T-helper 22 cell (primary cell): Measurements from ENCODE around the gene SEMG1.

ENCODE experiments used
- DNase-seq: peaks from one replicate; pipeline ENCODE4 v3.0.0-alpha.2; 2020; ENCODE audit warnings: low read depth

SEMG1 gene

GRCh38 chr20:45221076-45221475, 14.2 kb downstream of the SEMG1 start, which contains the start of gene SEMG2:
TSS of gene SEMG2 (plus strand) at chr20:45221373. CDS start at chr20:45221390, 17 bp downstream.
- no peak for DNase-seq

- DNase-seq = no peak
Observed at GRCh38 chr20:45223136-45223535, 16.3 kb downstream of the SEMG1 start.

GRCh38 chr20:45226287-45226686, 19.5 kb downstream of the SEMG1 start:
- DNase-seq = no peak

GRCh38 chr20:45229264-45230056, 22.6 kb downstream of the SEMG1 start:
- DNase-seq = no peak

GRCh38 chr20:45230631-45231030, 23.8 kb downstream of the SEMG1 start:
- no peak for DNase-seq

GRCh38 chr20:45235995-45236394, 29.2 kb downstream of the SEMG1 start:
- DNase-seq = no peak

GRCh38 chr20:45238139-45238538, 31.3 kb downstream of the SEMG1 start:
- no peak for DNase-seq

GRCh38 chr20:45246109-45246508, 39.3 kb downstream of the SEMG1 start:
- no peak for DNase-seq

GRCh38 chr20:45247865-45248264, 41.0 kb downstream of the SEMG1 start:
- no peak for DNase-seq

GRCh38 chr20:45248609-45249008, 41.8 kb downstream of the SEMG1 start:
- no peak for DNase-seq

- no peak for DNase-seq
Observed at GRCh38 chr20:45251884-45252560, 45.2 kb downstream of the SEMG1 start.

- DNase-seq = no peak
Observed at GRCh38 chr20:45253261-45253660, 46.4 kb downstream of the SEMG1 start.

- DNase-seq = no peak
Observed at GRCh38 chr20:45254383-45255262, 47.8 kb downstream of the SEMG1 start, which contains the start of gene SLPI. TSS of gene SLPI (minus strand) at chr20:45254564. CDS start at chr20:45254543, 21 bp downstream.

- no peak for DNase-seq
Observed at GRCh38 chr20:45257161-45257560, 50.3 kb downstream of the SEMG1 start.

- no peak for DNase-seq
Observed at GRCh38 chr20:45257711-45258110, 50.9 kb downstream of the SEMG1 start.

GRCh38 chr20:45258259-45258658, 51.4 kb downstream of the SEMG1 start:
- DNase-seq = no peak

- DNase-seq = no peak
Observed at GRCh38 chr20:45258664-45259063, 51.8 kb downstream of the SEMG1 start.
